ENCODE measurements around the gene EEIG1. TPM values are rescaled to one million over a fixed set of nuclear protein-coding genes. Genes with fewer than 3 reads are reported as not detected.

The EEIG1 gene
- total RNA-seq, 4 donors from 2014 or later: 33.0 to 81.3 (median 48.9) TPM

DNA sequence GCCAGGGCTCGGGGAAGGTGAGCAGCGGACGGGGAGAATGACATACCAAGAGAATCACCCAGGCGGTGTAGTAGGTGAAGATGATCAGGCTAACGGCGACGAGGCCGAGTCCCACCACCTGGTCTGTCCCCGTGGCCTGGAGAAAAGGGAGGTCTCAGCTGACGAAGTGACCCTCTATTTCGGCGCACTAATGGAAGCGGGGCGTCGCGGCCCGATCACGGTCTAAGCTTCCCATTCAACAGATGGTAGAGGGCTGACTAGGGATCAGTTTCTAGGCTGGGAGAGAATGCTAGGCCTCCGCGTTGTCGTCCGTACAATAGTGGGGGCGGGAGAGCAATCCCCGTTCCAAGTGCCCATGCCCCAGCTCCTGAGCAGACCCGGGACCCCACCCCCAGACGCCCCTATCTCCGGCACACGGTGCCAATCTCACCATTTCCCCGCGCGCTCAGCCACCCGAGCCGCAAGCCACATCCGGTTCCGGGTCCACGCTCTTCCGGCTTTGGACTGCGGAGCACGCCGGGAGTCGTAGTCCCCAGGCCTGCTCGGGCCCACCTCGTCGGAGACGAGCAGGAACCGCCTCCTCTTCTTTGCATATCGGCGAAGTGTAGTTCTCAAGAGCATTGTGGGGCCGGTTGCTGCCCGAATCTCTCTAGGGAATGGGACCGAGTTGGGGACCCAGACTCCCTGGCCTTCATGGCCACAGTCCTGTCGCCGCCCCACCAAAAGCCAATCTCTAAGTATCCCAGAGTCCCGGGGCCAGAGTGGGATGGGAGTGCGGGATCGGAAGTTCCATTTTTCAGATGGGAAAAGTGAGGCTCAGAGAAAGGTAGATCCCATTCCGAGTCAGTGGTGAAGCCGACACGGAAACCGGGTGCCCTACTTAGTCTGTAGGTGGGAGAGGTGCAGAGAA lies 43.1 kb downstream of the EEIG1 start, which contains the start of gene DPM2:
TSS of gene DPM2 (minus strand) at position 467 of the 910 bp plus-strand sequence. CDS start at position 433, 34 bp downstream.
- intact Hi-C loops (cut with DNase I; ENCODE audit: low total_unique reads): no loop called here
- TF ChIP-seq, protein P1, sequence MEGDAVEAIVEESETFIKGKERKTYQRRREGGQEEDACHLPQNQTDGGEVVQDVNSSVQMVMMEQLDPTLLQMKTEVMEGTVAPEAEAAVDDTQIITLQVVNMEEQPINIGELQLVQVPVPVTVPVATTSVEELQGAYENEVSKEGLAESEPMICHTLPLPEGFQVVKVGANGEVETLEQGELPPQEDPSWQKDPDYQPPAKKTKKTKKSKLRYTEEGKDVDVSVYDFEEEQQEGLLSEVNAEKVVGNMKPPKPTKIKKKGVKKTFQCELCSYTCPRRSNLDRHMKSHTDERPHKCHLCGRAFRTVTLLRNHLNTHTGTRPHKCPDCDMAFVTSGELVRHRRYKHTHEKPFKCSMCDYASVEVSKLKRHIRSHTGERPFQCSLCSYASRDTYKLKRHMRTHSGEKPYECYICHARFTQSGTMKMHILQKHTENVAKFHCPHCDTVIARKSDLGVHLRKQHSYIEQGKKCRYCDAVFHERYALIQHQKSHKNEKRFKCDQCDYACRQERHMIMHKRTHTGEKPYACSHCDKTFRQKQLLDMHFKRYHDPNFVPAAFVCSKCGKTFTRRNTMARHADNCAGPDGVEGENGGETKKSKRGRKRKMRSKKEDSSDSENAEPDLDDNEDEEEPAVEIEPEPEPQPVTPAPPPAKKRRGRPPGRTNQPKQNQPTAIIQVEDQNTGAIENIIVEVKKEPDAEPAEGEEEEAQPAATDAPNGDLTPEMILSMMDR (IDR thresholded peaks at IDR 0.05): no peak
- TF ChIP-seq POLR2A (IDR thresholded peaks at IDR 0.05): no peak
- DNase-seq (ENCODE audit: low spot score in 2 of 2): peak; percentile 65 to 94
- H3K4me3 ChIP-seq (ENCODE audit: low read depth, poor library complexity, severe bottlenecking): peak within 1 kb of the TSS; percentile 30
- 4 to 7% methylated on average over 53 to 56 of the region's 60 CpGs for WGBS, 2 donors

DNA sequence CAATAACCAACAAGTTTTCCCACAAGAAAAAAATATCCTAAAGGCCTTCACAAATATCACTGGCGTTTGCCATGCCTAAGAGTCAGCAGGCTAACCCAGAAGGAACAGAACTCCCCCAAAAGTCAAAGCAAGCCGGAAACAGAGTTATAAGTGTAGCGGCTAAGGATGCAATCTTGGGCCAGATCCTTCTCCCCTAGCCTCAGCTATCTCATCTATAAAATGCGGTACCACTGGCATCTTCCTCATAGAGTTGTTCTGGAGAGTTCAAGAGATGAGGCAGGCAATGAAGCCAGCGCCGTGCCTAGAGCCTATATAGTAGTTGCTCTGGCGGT lies 43.8 kb downstream of the EEIG1 start:
- H3K4me3 ChIP-seq (ENCODE audit: low read depth, poor library complexity, severe bottlenecking): peak overlapping the region; percentile 30

DNA sequence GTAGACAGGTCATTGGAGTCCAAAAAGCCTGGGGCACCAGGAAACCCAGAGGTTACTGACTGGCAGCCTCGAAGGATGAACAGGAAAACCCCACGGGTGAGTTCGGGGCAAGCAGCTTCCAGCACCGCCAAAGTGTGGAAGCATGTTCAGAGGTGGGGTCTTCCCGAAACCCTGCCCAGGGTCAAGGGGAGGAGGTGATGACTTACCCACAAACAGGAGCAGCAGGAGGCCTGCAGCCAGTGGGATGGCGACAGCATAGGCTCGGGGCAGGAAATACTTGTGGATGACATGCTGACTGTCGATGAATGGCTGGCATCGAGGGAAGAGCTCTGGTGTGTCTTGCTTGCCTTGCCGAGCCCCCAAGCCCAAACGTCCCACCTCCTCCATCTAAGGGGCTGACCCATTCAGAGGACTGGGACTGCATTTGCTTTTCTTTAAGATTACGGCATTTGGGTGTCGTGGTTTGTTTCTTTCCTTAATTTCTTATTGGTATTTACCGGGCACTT lies 44.4 kb downstream of the EEIG1 start:
- TF ChIP-seq POLR2A (IDR thresholded peaks at IDR 0.05): no peak
- TF ChIP-seq, protein P1 (IDR thresholded peaks at IDR 0.05): no peak
- DNase-seq (ENCODE audit: low spot score in 2 of 2): no peak
- H3K4me3 ChIP-seq (ENCODE audit: low read depth, poor library complexity, severe bottlenecking): no peak overlapping the region
- intact Hi-C loops (cut with DNase I; ENCODE audit: low total_unique reads): no loop called here
- WGBS, 2 donors: 64 to 65% methylated on average over 14 of the region's 14 CpGs

More for the DNA sequence above, 43.8 kb downstream of the EEIG1 start:
- WGBS, 2 donors: 8 to 9% methylated on average over 7 of the region's 7 CpGs
- DNase-seq (ENCODE audit: low spot score in 2 of 2): no peak
- no peak for TF ChIP-seq POLR2A (IDR thresholded peaks at IDR 0.05)
- TF ChIP-seq, protein P1 (IDR thresholded peaks at IDR 0.05): no peak
- intact Hi-C loops (cut with DNase I; ENCODE audit: low total_unique reads): no loop called here

DNA sequence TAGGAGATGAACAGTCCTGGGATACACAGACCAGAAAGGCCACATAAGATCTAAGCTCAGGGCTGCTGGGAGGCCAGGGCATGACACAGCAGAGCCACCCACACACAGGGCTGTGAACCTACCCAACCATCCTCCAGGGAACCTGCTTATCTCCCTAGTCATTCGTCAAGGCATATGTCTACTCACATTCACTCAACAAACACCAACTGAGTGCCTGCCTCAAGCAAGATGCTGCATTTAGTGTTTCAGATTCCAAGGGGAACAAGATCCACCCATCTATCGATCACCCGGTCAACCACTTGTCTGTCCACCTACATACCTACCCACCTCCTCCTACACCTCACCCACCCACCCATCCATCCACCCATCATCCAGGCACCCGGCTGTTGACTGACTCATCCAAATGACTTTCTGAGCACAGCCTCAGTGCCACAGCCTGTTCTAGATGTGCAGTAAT lies 45.0 kb downstream of the EEIG1 start:
- intact Hi-C loops (cut with DNase I; ENCODE audit: low total_unique reads): no loop called here
- H3K4me3 ChIP-seq (ENCODE audit: low read depth, poor library complexity, severe bottlenecking): no peak overlapping the region
- no peak for DNase-seq (ENCODE audit: low spot score in 2 of 2)
- TF ChIP-seq POLR2A (IDR thresholded peaks at IDR 0.05): no peak
- TF ChIP-seq, protein P1 (IDR thresholded peaks at IDR 0.05): no peak
- WGBS, 2 donors: 62 to 75% methylated on average over 4 of the region's 4 CpGs

DNA sequence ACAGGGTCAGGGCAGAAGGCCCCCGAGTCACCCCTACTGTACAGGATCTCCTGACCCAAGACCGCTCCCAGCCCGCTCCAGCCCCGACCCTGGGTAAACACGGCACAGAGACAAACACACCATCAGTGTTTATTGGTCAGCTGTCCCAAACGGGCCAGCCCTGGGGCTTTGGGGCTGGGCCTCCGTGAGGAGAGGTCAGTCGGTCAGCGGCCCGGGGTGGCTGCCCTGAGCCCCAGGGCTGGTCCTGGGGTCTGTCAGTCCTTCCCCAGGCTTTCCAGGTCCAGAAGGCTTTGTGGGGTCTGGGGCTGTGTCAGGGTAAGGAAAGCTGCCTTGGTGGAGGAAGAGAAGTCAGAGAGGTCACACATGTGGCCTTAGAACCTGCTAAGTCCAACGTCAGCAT lies 45.8 kb downstream of the EEIG1 start:
- intact Hi-C loops (cut with DNase I; ENCODE audit: low total_unique reads): no loop called here
- no peak for DNase-seq (ENCODE audit: low spot score in 2 of 2)
- TF ChIP-seq POLR2A (IDR thresholded peaks at IDR 0.05): no peak
- TF ChIP-seq, protein P1 (IDR thresholded peaks at IDR 0.05): no peak
- H3K4me3 ChIP-seq (ENCODE audit: low read depth, poor library complexity, severe bottlenecking): no peak overlapping the region
- WGBS, 2 donors: 77 to 88% methylated on average over 11 of the region's 11 CpGs

Measured in lower leg skin (tissue), 4 donors.